DND-41 (cell line): ENCODE results near the gene JMJD8.

Source experiments
- ATAC-seq: fragments of 200-7000 bp; cut with Tn5 transposase; 3 replicates; pipeline ENCODE4 v1.9.1; 2021; ENCODE audit warnings: low read depth; ENCODE audit not compliant: insufficient read depth
- DNase-seq: peaks from one replicate; pipeline ENCODE4 v3.0.0-alpha.2; 2020
- H2AFZ ChIP-seq: 2 replicates; pipeline ENCODE4 v1.6.0; 2012; ENCODE audit warnings: low read depth, low read length
- H3K27ac ChIP-seq: 2 replicates; pipeline ENCODE4 v1.5.1; 2012; ENCODE audit warnings: low read length, inconsistent platforms
- H3K27me3 ChIP-seq: fragments of 200-600 bp; sonication (generic); 2 replicates; pipeline ENCODE4 v1.6.0; 2012; ENCODE audit warnings: low read length, mild to moderate bottlenecking, inconsistent platforms; ENCODE audit not compliant: insufficient read depth, poor library complexity
- H3K36me3 ChIP-seq: 2 replicates; pipeline ENCODE4 v1.5.1; 2012; ENCODE audit warnings: low read length, inconsistent platforms; ENCODE audit not compliant: insufficient read depth
- H3K4me1 ChIP-seq: 2 replicates; pipeline ENCODE4 v1.5.1; 2012; ENCODE audit warnings: mild to moderate bottlenecking, low read length; ENCODE audit not compliant: insufficient read depth
- H3K4me2 ChIP-seq: 2 replicates; pipeline ENCODE4 v1.6.0; 2012; ENCODE audit warnings: mild to moderate bottlenecking, moderate library complexity, low read length, inconsistent platforms; ENCODE audit not compliant: insufficient read depth
- H3K4me3 ChIP-seq, 2 experiments: fragments of 200-600 bp in 1 of 2; shearing (Covaris generic) in 1 of 2; 2 replicates each; pipeline ENCODE4 v1.5.1; 2012 to 2016; ENCODE audit warnings: inconsistent platforms in 2 of 2, low read length in 2 of 2, mild to moderate bottlenecking in 2 of 2, low read depth in 1 of 2, moderate library complexity in 1 of 2
- H3K79me2 ChIP-seq: 2 replicates; pipeline ENCODE4 v1.6.0; 2012; ENCODE audit warnings: low read length, inconsistent platforms; ENCODE audit not compliant: insufficient read depth
- H3K9ac ChIP-seq: 2 replicates; pipeline ENCODE4 v1.6.0; 2012; ENCODE audit warnings: low read depth, mild to moderate bottlenecking, inconsistent platforms, low read length, moderate library complexity
- H3K9me3 ChIP-seq: 2 replicates; pipeline ENCODE4 v1.5.1; 2012; ENCODE audit warnings: low read length, moderate library complexity, mild to moderate bottlenecking, inconsistent platforms; ENCODE audit not compliant: insufficient read depth, severe bottlenecking
- H4K20me1 ChIP-seq: 2 replicates; pipeline ENCODE4 v1.6.0; 2012; ENCODE audit warnings: low read length; ENCODE audit not compliant: insufficient read depth
- CTCF ChIP-seq: IDR thresholded peaks from 2 replicates; pipeline ENCODE4 v1.5.1; 2012; ENCODE audit warnings: borderline replicate concordance, low read length, moderate library complexity, mild to moderate bottlenecking; ENCODE audit not compliant: poor library complexity, severe bottlenecking; ENCODE audit errors: extremely low read depth
- EZH2 ChIP-seq: IDR thresholded peaks from 3 replicates; pipeline ENCODE4 v1.6.1; 2012; ENCODE audit warnings: borderline replicate concordance, low read depth, mild to moderate bottlenecking, moderate library complexity, low read length, inconsistent platforms; ENCODE audit not compliant: severe bottlenecking

The JMJD8 gene

GRCh38 chr16:667780-668518 is 16.2 kb downstream of the JMJD8 start, which contains the start of gene RHOT2:
RHOT2 (plus strand) TSS chr16:668132; CDS start chr16:668200, 68 bp downstream.
- ATAC-seq: peak; percentile 94
- peaks cover 40% of the 10 kb centered on the region for H3K79me2 ChIP-seq
- H3K27ac ChIP-seq: peak within 1 kb of the TSS; percentile 78

GRCh38 chr16:667113-667779 is 16.9 kb downstream of the JMJD8 start:
- Histone ChIP-seq H4K20me1 (peaks cover 30% of the 10 kb centered on the region), H2AFZ (peak overlapping the region; percentile 95), H3K4me1 (peaks cover 31% of the 10 kb centered on the region), H3K27ac (peak overlapping the region; percentile 78), H3K27me3 (no peaks in the 10 kb centered on the region), H3K36me3 (peaks cover 67% of the 10 kb centered on the region), H3K79me2 (peaks cover 40% of the 10 kb centered on the region), H3K9ac (peak overlapping the region; percentile 99), H3K4me3 (peak overlapping the region; percentile 96 to 97; a peak in 3 of 4 replicates), H3K9me3 (no peaks in the 10 kb centered on the region), H3K4me2 (peak overlapping the region; percentile 95)
- ATAC-seq: no peak; the same call in 2 of the 3 replicates
- TF ChIP-seq CTCF: no peak
- no peak for TF ChIP-seq EZH2
- no peak for DNase-seq

More at GRCh38 chr16:667780-668518, 16.2 kb downstream of the JMJD8 start, which contains the start of gene RHOT2:
- H3K4me1 ChIP-seq: peaks cover 31% of the 10 kb centered on the region
- no peaks in the 10 kb centered on the region for H3K9me3 ChIP-seq
- H4K20me1 ChIP-seq: peaks cover 37% of the 10 kb centered on the region
- peaks cover 67% of the 10 kb centered on the region for H3K36me3 ChIP-seq
- H3K9ac ChIP-seq: peak within 1 kb of the TSS; percentile 99
- no peak for TF ChIP-seq EZH2
- peak; percentile 96 for TF ChIP-seq CTCF
- H3K4me2 ChIP-seq: peak within 1 kb of the TSS; percentile 95
- H2AFZ ChIP-seq: peak within 1 kb of the TSS; percentile 95
- peak within 1 kb of the TSS; percentile 96 to 97 for H3K4me3 ChIP-seq
- DNase-seq: peak; percentile 93
- H3K27me3 ChIP-seq: no peaks in the 10 kb centered on the region

GRCh38 chr16:666572-666971 is 17.6 kb downstream of the JMJD8 start:
- Histone ChIP-seq H3K4me3 (no peak overlapping the region; a peak in 1 of 4 replicates), H3K9me3 (no peaks in the 10 kb centered on the region), H3K27ac (no peak overlapping the region; the same call in 1 of the 2 replicates), H3K36me3 (peaks cover 65% of the 10 kb centered on the region), H3K4me2 (peak overlapping the region; percentile 95), H3K79me2 (peaks cover 40% of the 10 kb centered on the region), H3K4me1 (peaks cover 31% of the 10 kb centered on the region), H3K27me3 (no peaks in the 10 kb centered on the region), H2AFZ (no peak overlapping the region), H4K20me1 (peaks cover 25% of the 10 kb centered on the region), H3K9ac (peak overlapping the region; percentile 99; the same call in 1 of the 2 replicates)
- no peak for DNase-seq
- TF ChIP-seq CTCF (no peak), EZH2 (no peak)
- no peak for ATAC-seq
